Prostate gland (tissue), 2 donors: Measurements from ENCODE around the gene PRKG1. TPM values are rescaled to one million over a fixed set of nuclear protein-coding genes. Genes with fewer than 3 reads are reported as not detected.

Experiments
- DNase-seq: peaks from one replicate; pipeline ENCODE4 v3.0.0-alpha.2; 2019; ENCODE audit warnings: low spot score
- H3K27ac ChIP-seq, 2 donors: fragments of 200-600 bp; sonication (generic); 2 replicates each; pipeline ENCODE4 v1.5.1; 2017 to 2019
- H3K27me3 ChIP-seq: fragments of 200-600 bp; sonication (generic); replicated peaks from 2 replicates; pipeline ENCODE4 v1.5.1; 2019; ENCODE audit not compliant: insufficient read depth
- H3K36me3 ChIP-seq, 2 donors: fragments of 200-600 bp; sonication (generic); 1 replicate in 1 of 2; 2 replicates in 1 of 2; pipeline versions ENCODE4 v1.5.1 to v1.8.1; 2017 to 2019
- H3K4me1 ChIP-seq: fragments of 200-600 bp; sonication (generic); replicated peaks from 2 replicates; pipeline ENCODE4 v1.5.1; 2019
- H3K4me3 ChIP-seq, 2 donors: fragments of 200-600 bp; sonication (generic); 2 replicates each; pipeline ENCODE4 v1.5.1; 2017 to 2019
- H3K9me3 ChIP-seq: fragments of 200-600 bp; sonication (generic); 2 replicates; pipeline ENCODE4 v1.5.1; 2017
- POLR2A ChIP-seq: fragments of 450-650 bp; IDR thresholded peaks from one replicate; pipeline ENCODE4 v1.6.1; 2016; ENCODE audit warnings: antibody characterized with exemption, mild to moderate bottlenecking
- POLR2AphosphoS5 ChIP-seq: sonication (generic); formaldehyde crosslinking; IDR thresholded peaks from one replicate; pipeline ENCODE4 v1.6.1; 2017; ENCODE audit warnings: antibody characterized with exemption
- WGBS: methylation state at CpG from one replicate; pipeline ENCODE4 v1.1.5; 2018; 5-methylcytosine and 5-hydroxymethylcytosine counted together
- intact Hi-C: fragments of 100-400 bp; cut with DNase I; formaldehyde crosslinking; loops from one replicate; pipeline ENCODE4 v1.14.2; 2022
- total RNA-seq, 2 donors: library from RNA; depleted of rRNA; stranded (reverse); fragments of >200 nt; gene quantifications; one replicate each; pipeline ENCODE4 v1.1.0, GENCODE V29; 2016
- TF ChIP-seq, protein P1 (sequence below), 4 experiments: fragments of 200-600 bp in 2 of 4; fragments of 450-650 bp in 2 of 4; sonication (generic) in 2 of 4; IDR thresholded peaks; 1 replicate in 3 of 4; 2 replicates in 1 of 4; pipeline ENCODE4 v1.5.1; 2016 to 2019; ENCODE audit warnings: antibody characterized with exemption in 4 of 4, mild to moderate bottlenecking in 2 of 4, moderate library complexity in 2 of 4

The PRKG1 gene
- total RNA-seq, 2 donors from 2014 or later, result 2.7 to 9.0 TPM

DNA sequence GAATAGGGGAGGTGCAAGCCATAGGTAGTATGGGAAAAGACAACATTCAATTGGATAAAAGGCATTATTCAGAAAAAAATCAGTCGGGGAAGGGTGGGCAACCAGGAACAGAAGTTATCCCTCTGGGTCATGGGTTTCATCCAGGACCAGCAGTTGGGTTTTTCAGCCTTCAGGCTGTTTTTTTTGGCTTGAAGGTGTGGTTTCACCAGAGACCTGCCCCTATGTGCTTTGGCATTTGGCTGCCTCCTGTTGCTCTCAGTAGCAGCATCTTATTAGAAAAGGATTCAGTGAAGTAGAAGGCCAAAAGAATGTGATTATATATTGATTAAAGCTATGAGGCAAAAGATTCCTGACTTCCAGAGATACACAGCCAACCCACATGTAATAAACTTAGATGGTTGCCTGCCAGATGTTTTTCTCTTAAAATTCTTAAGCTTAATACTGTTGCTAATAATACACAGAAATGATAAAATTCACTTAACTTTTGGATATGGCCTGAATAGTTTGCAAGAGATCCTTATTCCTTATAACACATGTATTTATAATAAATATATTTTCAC is 876.8 kb downstream of the PRKG1 start:
- no peak overlapping the region for H3K27ac ChIP-seq
- 70% methylated on average over 1 of the region's 1 CpG for WGBS

DNA sequence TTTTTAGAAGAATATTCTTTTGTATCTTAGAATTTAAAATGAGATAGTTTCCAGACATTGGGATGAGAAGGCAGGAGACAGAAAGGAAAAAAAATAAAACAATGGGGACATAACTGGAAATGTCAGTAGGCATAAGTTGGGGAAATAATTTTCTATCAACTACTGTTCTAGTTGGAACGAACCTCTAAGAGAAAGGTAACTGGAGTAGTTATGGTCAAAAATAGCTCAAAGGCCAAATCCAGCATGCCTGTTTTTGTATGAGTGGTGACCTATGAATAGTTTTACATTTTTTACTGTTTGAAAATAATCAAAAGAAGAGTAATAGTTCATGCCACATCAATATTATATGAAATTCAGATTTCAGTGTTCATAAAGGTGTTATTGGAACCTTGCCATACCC is 877.3 kb downstream of the PRKG1 start:
- intact Hi-C loops, result no loop called here
- no peak overlapping the region for H3K27ac ChIP-seq
- no peaks in the 10 kb centered on the region for H3K9me3 ChIP-seq
- H3K4me3 ChIP-seq, result no peak overlapping the region
- H3K27me3 ChIP-seq, result no peaks in the 10 kb centered on the region
- TF ChIP-seq POLR2AphosphoS5 (no peak), POLR2A (no peak)
- TF ChIP-seq, protein P1, sequence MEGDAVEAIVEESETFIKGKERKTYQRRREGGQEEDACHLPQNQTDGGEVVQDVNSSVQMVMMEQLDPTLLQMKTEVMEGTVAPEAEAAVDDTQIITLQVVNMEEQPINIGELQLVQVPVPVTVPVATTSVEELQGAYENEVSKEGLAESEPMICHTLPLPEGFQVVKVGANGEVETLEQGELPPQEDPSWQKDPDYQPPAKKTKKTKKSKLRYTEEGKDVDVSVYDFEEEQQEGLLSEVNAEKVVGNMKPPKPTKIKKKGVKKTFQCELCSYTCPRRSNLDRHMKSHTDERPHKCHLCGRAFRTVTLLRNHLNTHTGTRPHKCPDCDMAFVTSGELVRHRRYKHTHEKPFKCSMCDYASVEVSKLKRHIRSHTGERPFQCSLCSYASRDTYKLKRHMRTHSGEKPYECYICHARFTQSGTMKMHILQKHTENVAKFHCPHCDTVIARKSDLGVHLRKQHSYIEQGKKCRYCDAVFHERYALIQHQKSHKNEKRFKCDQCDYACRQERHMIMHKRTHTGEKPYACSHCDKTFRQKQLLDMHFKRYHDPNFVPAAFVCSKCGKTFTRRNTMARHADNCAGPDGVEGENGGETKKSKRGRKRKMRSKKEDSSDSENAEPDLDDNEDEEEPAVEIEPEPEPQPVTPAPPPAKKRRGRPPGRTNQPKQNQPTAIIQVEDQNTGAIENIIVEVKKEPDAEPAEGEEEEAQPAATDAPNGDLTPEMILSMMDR (IDR thresholded peaks at IDR 0.05), result no peak
- WGBS, result 36% methylated on average over 1 of the region's 1 CpG
- H3K4me1 ChIP-seq, result no peaks in the 10 kb centered on the region
- no peak for DNase-seq
- no peaks in the 10 kb centered on the region for H3K36me3 ChIP-seq

More for the DNA sequence above, 876.8 kb downstream of the PRKG1 start:
- H3K27me3 ChIP-seq, result no peaks in the 10 kb centered on the region
- no peaks in the 10 kb centered on the region for H3K9me3 ChIP-seq
- H3K36me3 ChIP-seq, result no peaks in the 10 kb centered on the region
- no peaks in the 10 kb centered on the region for H3K4me1 ChIP-seq
- TF ChIP-seq, protein P1 (IDR thresholded peaks at IDR 0.05), result no peak
- no peak for TF ChIP-seq POLR2A
- no peak for TF ChIP-seq POLR2AphosphoS5
- H3K4me3 ChIP-seq, result no peak overlapping the region
- intact Hi-C loops, result no loop called here
- DNase-seq, result no peak

DNA sequence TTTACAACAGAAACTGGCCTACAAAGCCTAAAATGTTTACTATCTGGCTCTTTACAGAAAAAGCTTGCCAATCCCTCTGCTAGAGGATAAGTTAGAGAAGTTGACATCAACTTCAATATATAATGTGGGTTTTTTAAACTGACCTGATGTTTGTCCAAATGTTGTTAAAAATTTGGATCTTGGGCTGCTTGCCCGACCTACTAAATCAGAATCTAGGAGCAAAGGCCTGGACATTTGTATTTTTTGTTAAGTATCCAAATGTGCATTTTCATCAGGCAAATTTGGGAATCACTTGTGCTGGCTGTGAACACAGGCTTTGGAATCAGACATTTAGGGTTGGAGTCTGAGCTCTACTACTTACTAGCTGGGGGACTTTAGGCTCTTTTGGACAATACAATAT is 877.8 kb downstream of the PRKG1 start:
- intact Hi-C loops, result no loop called here
- H3K4me1 ChIP-seq, result no peaks in the 10 kb centered on the region
- DNase-seq, result no peak
- TF ChIP-seq POLR2AphosphoS5 (no peak), POLR2A (no peak)
- TF ChIP-seq, protein P1 (IDR thresholded peaks at IDR 0.05), result no peak
- H3K36me3 ChIP-seq, result no peaks in the 10 kb centered on the region
- H3K27ac ChIP-seq, result no peak overlapping the region
- whole genome bisulfite sequencing, result 59% methylated on average over 1 of the region's 1 CpG
- H3K9me3 ChIP-seq, result no peaks in the 10 kb centered on the region
- no peak overlapping the region for H3K4me3 ChIP-seq
- H3K27me3 ChIP-seq, result no peaks in the 10 kb centered on the region

DNA sequence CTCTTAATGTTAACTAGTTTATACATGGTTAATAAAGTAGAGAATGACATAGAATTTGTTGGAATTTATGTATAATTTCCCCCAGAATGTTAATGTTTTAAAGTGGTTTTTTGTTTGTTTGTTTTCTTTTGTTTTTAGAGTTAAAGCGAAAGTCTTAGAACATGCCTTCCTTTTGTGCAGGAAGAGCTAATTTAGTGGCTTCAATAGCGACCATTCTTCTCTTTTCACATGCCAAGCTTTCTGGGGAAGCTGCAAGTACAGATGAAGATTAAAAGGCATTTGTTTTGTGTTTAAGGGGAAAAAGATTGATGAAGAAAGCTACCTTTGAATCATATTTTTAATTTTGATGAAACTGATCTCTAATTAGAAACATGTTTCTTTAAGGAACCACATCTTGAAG is 881.4 kb downstream of the PRKG1 start:
- intact Hi-C loops, result no loop called here
- H3K9me3 ChIP-seq, result no peaks in the 10 kb centered on the region
- no peaks in the 10 kb centered on the region for H3K4me1 ChIP-seq
- no peak overlapping the region for H3K27ac ChIP-seq
- no peaks in the 10 kb centered on the region for H3K27me3 ChIP-seq
- no peak for TF ChIP-seq POLR2AphosphoS5
- TF ChIP-seq, protein P1 (IDR thresholded peaks at IDR 0.05), result no peak
- TF ChIP-seq POLR2A, result no peak
- H3K4me3 ChIP-seq, result no peak overlapping the region
- no peaks in the 10 kb centered on the region for H3K36me3 ChIP-seq
- 73% methylated on average over 2 of the region's 2 CpGs for WGBS
- DNase-seq, result no peak

DNA sequence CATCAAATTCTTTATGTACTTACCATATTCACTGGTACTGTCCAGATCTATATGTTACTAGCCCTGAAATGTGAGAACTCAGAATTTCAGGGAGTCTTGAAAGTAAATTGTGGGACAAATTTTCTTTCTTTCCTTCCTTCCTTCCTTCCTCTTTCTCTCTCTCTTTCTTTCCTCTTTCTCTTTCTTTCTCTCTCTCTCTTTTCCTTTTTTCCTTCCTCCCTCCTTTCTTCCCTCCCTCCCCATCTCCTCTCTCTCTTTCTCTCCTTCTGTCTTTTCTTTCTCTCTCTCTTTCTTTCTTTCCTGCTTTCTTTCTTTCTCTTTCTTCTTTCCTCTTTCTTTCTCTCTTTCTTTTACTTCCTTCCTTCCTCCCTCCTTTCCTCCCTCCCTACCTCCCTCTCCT is 882.5 kb downstream of the PRKG1 start:
- no peaks in the 10 kb centered on the region for H3K9me3 ChIP-seq
- intact Hi-C loops, result no loop called here
- no peaks in the 10 kb centered on the region for H3K4me1 ChIP-seq
- no peak overlapping the region for H3K4me3 ChIP-seq
- TF ChIP-seq POLR2A (no peak), POLR2AphosphoS5 (no peak)
- TF ChIP-seq, protein P1 (IDR thresholded peaks at IDR 0.05), result no peak
- no peak for DNase-seq
- H3K27ac ChIP-seq, result no peak overlapping the region
- H3K27me3 ChIP-seq, result no peaks in the 10 kb centered on the region
- no peaks in the 10 kb centered on the region for H3K36me3 ChIP-seq
